ENCODE data around the gene SOX10.

The SOX10 gene

DNA sequence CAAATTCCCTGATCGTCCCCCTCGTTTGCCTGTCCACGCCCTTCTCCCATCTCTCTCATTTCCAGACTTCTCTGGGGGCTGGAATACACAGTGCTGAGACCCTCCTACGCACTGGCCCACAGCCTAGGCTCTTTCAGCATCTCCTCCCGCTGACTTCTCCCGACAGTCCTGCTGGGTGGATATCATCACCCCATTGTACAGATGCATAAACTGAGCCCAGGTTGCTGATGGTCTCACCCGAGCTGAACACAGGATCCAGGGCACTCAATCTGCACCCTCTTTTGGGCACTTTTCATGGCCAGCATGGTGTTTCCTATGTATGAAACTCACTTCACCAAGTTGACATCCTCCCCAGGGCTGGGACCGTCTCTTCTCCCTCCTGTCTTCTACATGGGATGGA, 41.2 kb upstream of the SOX10 start:
- H3K23ac ChIP-seq (ENCODE audit: low read length) = no peak overlapping the region
- no peaks in the 10 kb centered on the region for H3K79me1 ChIP-seq (ENCODE audit: low read length)
- no peak overlapping the region for H3K4me2 ChIP-seq (ENCODE audit: low read length)
- WGBS (ENCODE audit: extremely low coverage, insufficient coverage, low lambda C conversion rate) = no CpG with 5 or more reads among the region's 8 CpGs
- H2AK5ac ChIP-seq (ENCODE audit: low read length) = no peak overlapping the region
- no peaks in the 10 kb centered on the region for H3K36me3 ChIP-seq (ENCODE audit: control insufficient read depth, insufficient read depth, low read length)
- H3K56ac ChIP-seq (ENCODE audit: low read length) = no peak overlapping the region
- no peak overlapping the region for H4K5ac ChIP-seq (ENCODE audit: low read length)
- H3K27ac ChIP-seq (ENCODE audit: low read depth, low read length) = no peak overlapping the region
- H2BK5ac ChIP-seq (ENCODE audit: low read length) = no peak overlapping the region
- no peak for DNase-seq
- H3K4ac ChIP-seq (ENCODE audit: low read depth, low read length) = no peak overlapping the region
- H2BK120ac ChIP-seq (ENCODE audit: low read depth, low read length) = no peak overlapping the region
- H4K8ac ChIP-seq (ENCODE audit: low read depth, low read length) = no peak overlapping the region
- no peaks in the 10 kb centered on the region for H3K79me2 ChIP-seq (ENCODE audit: control insufficient read depth, insufficient read depth, low read length)
- H3K9ac ChIP-seq (ENCODE audit: low read length) = no peak overlapping the region
- H3K4me1 ChIP-seq (ENCODE audit: control insufficient read depth, low read depth, low read length) = peaks cover 1% of the 10 kb centered on the region
- no peak overlapping the region for H3K4me3 ChIP-seq (ENCODE audit: low read length)
- no peaks in the 10 kb centered on the region for H3K27me3 ChIP-seq (ENCODE audit: insufficient read depth, low read length, poor library complexity)
- H3K18ac ChIP-seq (ENCODE audit: low read length) = no peak overlapping the region
- H2BK15ac ChIP-seq (replicated peaks; ENCODE audit: low read depth) = no peak overlapping the region

DNA sequence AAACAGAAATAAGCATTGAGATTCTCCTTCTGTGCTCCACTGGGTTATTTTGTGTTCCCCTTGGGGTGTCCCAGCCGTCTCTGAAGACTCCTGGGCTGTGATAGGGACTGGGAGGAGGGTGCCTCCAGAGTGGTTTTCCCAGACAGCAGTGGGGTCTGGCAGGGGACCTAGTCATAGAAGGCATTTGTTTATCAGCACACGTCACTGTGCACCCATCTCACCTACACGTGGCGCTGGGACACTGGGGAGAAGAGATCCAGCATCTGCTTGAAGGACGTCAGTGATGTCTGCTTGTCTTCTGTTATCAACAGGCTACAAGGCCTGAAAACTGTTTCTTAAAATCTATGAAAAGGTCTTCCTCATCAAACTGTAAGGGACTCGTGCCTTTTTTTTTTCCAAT, 38.7 kb upstream of the SOX10 start:
- H3K4me2 ChIP-seq (ENCODE audit: low read length) = no peak overlapping the region
- no peak for DNase-seq
- WGBS (ENCODE audit: extremely low coverage, insufficient coverage, low lambda C conversion rate) = no CpG with 5 or more reads among the region's 6 CpGs
- no peaks in the 10 kb centered on the region for H3K79me1 ChIP-seq (ENCODE audit: low read length)
- no peak overlapping the region for H2AK5ac ChIP-seq (ENCODE audit: low read length)
- H3K27me3 ChIP-seq (ENCODE audit: insufficient read depth, low read length, poor library complexity) = no peaks in the 10 kb centered on the region
- H3K27ac ChIP-seq (ENCODE audit: low read depth, low read length) = no peak overlapping the region
- no peak overlapping the region for H2BK120ac ChIP-seq (ENCODE audit: low read depth, low read length)
- no peak overlapping the region for H4K8ac ChIP-seq (ENCODE audit: low read depth, low read length)
- H3K4me3 ChIP-seq (ENCODE audit: low read length) = no peak overlapping the region
- no peaks in the 10 kb centered on the region for H3K36me3 ChIP-seq (ENCODE audit: control insufficient read depth, insufficient read depth, low read length)
- H3K23ac ChIP-seq (ENCODE audit: low read length) = no peak overlapping the region
- H4K5ac ChIP-seq (ENCODE audit: low read length) = no peak overlapping the region
- no peak overlapping the region for H3K56ac ChIP-seq (ENCODE audit: low read length)
- no peak overlapping the region for H3K4ac ChIP-seq (ENCODE audit: low read depth, low read length)
- H2BK5ac ChIP-seq (ENCODE audit: low read length) = no peak overlapping the region
- no peak overlapping the region for H2BK15ac ChIP-seq (replicated peaks; ENCODE audit: low read depth)
- H3K4me1 ChIP-seq (ENCODE audit: control insufficient read depth, low read depth, low read length) = no peaks in the 10 kb centered on the region
- no peaks in the 10 kb centered on the region for H3K79me2 ChIP-seq (ENCODE audit: control insufficient read depth, insufficient read depth, low read length)
- H3K9ac ChIP-seq (ENCODE audit: low read length) = no peak overlapping the region
- H3K18ac ChIP-seq (ENCODE audit: low read length) = no peak overlapping the region

- H4K8ac ChIP-seq (ENCODE audit: low read depth, low read length) = no peak overlapping the region
- no peaks in the 10 kb centered on the region for H3K79me1 ChIP-seq (ENCODE audit: low read length)
- no peaks in the 10 kb centered on the region for H3K79me2 ChIP-seq (ENCODE audit: control insufficient read depth, insufficient read depth, low read length)
- H2AK5ac ChIP-seq (ENCODE audit: low read length) = no peak overlapping the region
- no CpG with 5 or more reads among the region's 6 CpGs for WGBS (ENCODE audit: extremely low coverage, insufficient coverage, low lambda C conversion rate)
- H3K4ac ChIP-seq (ENCODE audit: low read depth, low read length) = no peak overlapping the region
- H3K9ac ChIP-seq (ENCODE audit: low read length) = no peak overlapping the region
- no peak overlapping the region for H2BK5ac ChIP-seq (ENCODE audit: low read length)
- no peak overlapping the region for H3K4me2 ChIP-seq (ENCODE audit: low read length)
- no peak overlapping the region for H3K56ac ChIP-seq (ENCODE audit: low read length)
- H2BK120ac ChIP-seq (ENCODE audit: low read depth, low read length) = no peak overlapping the region
- H3K27me3 ChIP-seq (ENCODE audit: insufficient read depth, low read length, poor library complexity) = no peaks in the 10 kb centered on the region
- no peak overlapping the region for H3K18ac ChIP-seq (ENCODE audit: low read length)
- H3K27ac ChIP-seq (ENCODE audit: low read depth, low read length) = no peak overlapping the region
- no peak overlapping the region for H4K5ac ChIP-seq (ENCODE audit: low read length)
- H2BK15ac ChIP-seq (replicated peaks; ENCODE audit: low read depth) = no peak overlapping the region
- H3K4me1 ChIP-seq (ENCODE audit: control insufficient read depth, low read depth, low read length) = no peaks in the 10 kb centered on the region
- no peak overlapping the region for H3K23ac ChIP-seq (ENCODE audit: low read length)
- H3K4me3 ChIP-seq (ENCODE audit: low read length) = no peak overlapping the region
- DNase-seq = no peak
- H3K36me3 ChIP-seq (ENCODE audit: control insufficient read depth, insufficient read depth, low read length) = no peaks in the 10 kb centered on the region
Observed at GRCh38 chr22:38021206-38021605, 36.9 kb upstream of the SOX10 start.

DNA sequence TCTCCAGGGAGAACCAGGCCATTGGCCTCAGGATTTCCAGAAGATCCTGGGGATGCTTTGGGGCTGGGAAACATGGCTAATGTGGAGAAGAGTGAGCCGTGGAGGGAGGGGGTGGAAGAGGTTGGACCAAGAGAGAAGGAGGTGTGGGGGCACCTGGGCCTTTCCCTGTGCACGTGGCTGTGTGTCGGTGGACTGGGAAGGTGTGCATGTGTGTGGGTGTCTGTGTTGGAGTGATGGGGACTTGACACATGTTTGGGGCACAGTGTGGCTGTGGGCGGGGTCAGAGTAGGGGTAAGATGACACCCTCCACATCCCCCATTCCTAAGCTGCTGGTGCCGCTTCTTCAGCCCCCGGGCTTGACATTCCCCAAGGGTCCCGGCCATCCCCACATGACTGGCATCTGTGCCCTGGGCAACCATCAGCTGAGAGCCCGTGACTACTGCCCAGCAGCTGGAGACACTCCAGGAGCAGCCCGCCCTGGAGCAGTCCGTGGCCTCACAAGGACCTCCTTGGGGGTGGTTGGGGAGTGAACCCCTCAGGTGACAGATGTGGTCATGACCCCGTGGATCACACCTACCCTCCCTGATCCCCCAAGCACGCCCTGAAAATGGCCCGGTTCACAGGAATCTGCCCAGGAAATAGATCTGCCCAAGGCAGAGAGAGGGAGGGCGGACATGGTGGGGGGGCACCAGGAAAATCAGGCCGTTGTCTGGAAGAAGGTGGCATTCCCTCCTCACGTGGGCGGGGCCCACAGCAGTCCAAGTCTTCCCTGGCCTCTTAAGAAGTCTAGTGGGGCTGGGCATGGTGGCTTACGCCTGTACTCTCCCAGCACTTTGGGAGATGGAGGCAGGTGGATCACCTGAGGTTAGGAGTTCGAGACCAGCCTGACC, 34.8 kb upstream of the SOX10 start:
- Histone ChIP-seq H3K23ac (ENCODE audit: low read length) (no peak overlapping the region), H3K56ac (ENCODE audit: low read length) (no peak overlapping the region), H3K9ac (ENCODE audit: low read length) (no peak overlapping the region), H3K18ac (ENCODE audit: low read length) (no peak overlapping the region), H2AK5ac (ENCODE audit: low read length) (no peak overlapping the region), H3K79me1 (ENCODE audit: low read length) (no peaks in the 10 kb centered on the region), H2BK120ac (ENCODE audit: low read depth, low read length) (no peak overlapping the region), H4K5ac (ENCODE audit: low read length) (no peak overlapping the region), H3K4ac (ENCODE audit: low read depth, low read length) (no peak overlapping the region), H3K36me3 (ENCODE audit: control insufficient read depth, insufficient read depth, low read length) (no peaks in the 10 kb centered on the region), H3K27me3 (ENCODE audit: insufficient read depth, low read length, poor library complexity) (no peaks in the 10 kb centered on the region), H2BK15ac (replicated peaks; ENCODE audit: low read depth) (no peak overlapping the region), H3K79me2 (ENCODE audit: control insufficient read depth, insufficient read depth, low read length) (no peaks in the 10 kb centered on the region), H3K4me1 (ENCODE audit: control insufficient read depth, low read depth, low read length) (no peaks in the 10 kb centered on the region), H2BK5ac (ENCODE audit: low read length) (no peak overlapping the region), H3K4me2 (ENCODE audit: low read length) (no peak overlapping the region), H4K8ac (ENCODE audit: low read depth, low read length) (no peak overlapping the region), H3K4me3 (ENCODE audit: low read length) (no peak overlapping the region), H3K27ac (ENCODE audit: low read depth, low read length) (no peak overlapping the region)
- no CpG with 5 or more reads among the region's 19 CpGs for WGBS (ENCODE audit: extremely low coverage, insufficient coverage, low lambda C conversion rate)
- no peak for DNase-seq

GRCh38 chr22:38017939-38018885, 33.9 kb upstream of the SOX10 start:
- Histone ChIP-seq H2AK5ac (ENCODE audit: low read length) (no peak overlapping the region), H3K27me3 (ENCODE audit: insufficient read depth, low read length, poor library complexity) (no peaks in the 10 kb centered on the region), H3K4ac (ENCODE audit: low read depth, low read length) (no peak overlapping the region), H3K56ac (ENCODE audit: low read length) (no peak overlapping the region), H2BK5ac (ENCODE audit: low read length) (no peak overlapping the region), H3K18ac (ENCODE audit: low read length) (no peak overlapping the region), H3K36me3 (ENCODE audit: control insufficient read depth, insufficient read depth, low read length) (no peaks in the 10 kb centered on the region), H3K27ac (ENCODE audit: low read depth, low read length) (no peak overlapping the region), H4K5ac (ENCODE audit: low read length) (no peak overlapping the region), H2BK15ac (replicated peaks; ENCODE audit: low read depth) (no peak overlapping the region), H3K4me1 (ENCODE audit: control insufficient read depth, low read depth, low read length) (no peaks in the 10 kb centered on the region), H3K79me1 (ENCODE audit: low read length) (no peaks in the 10 kb centered on the region), H3K9ac (ENCODE audit: low read length) (no peak overlapping the region), H2BK120ac (ENCODE audit: low read depth, low read length) (no peak overlapping the region), H3K79me2 (ENCODE audit: control insufficient read depth, insufficient read depth, low read length) (no peaks in the 10 kb centered on the region), H3K4me2 (ENCODE audit: low read length) (no peak overlapping the region), H3K4me3 (ENCODE audit: low read length) (no peak overlapping the region), H3K23ac (ENCODE audit: low read length) (no peak overlapping the region), H4K8ac (ENCODE audit: low read depth, low read length) (no peak overlapping the region)
- no peak for DNase-seq
- WGBS (ENCODE audit: extremely low coverage, insufficient coverage, low lambda C conversion rate) = no CpG with 5 or more reads among the region's 12 CpGs
